SKM-1 (cell line): ENCODE results near the gene PPP1R18.

ENCODE experiments used
- DNase-seq: peaks from one replicate; lab custom pipeline; 2025; ENCODE audit not compliant: unreplicated experiment; lab: John Stamatoyannopoulos, UW

Gene PPP1R18

DNA sequence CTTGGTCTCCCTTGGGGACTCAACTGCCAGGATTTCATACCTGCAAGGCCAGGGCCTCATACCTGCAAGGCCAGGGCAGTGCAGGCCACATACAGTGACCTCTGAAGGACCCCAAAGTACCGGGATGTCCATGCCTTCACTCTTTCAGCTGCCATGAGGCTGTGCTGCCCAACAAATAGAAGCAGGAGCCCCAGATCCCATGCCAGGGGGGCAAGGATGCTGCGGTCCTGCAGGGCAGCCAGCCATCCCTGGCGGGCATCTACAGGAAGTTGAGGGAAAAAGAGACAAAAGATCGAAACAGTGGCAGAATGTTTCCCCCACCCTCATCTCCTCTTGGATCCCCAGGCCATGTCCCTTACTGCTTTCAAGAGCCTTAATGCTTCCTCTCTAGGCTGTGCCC lies 3.5 kb upstream of the PPP1R18 start:
- DNase-seq, result no peak

DNA sequence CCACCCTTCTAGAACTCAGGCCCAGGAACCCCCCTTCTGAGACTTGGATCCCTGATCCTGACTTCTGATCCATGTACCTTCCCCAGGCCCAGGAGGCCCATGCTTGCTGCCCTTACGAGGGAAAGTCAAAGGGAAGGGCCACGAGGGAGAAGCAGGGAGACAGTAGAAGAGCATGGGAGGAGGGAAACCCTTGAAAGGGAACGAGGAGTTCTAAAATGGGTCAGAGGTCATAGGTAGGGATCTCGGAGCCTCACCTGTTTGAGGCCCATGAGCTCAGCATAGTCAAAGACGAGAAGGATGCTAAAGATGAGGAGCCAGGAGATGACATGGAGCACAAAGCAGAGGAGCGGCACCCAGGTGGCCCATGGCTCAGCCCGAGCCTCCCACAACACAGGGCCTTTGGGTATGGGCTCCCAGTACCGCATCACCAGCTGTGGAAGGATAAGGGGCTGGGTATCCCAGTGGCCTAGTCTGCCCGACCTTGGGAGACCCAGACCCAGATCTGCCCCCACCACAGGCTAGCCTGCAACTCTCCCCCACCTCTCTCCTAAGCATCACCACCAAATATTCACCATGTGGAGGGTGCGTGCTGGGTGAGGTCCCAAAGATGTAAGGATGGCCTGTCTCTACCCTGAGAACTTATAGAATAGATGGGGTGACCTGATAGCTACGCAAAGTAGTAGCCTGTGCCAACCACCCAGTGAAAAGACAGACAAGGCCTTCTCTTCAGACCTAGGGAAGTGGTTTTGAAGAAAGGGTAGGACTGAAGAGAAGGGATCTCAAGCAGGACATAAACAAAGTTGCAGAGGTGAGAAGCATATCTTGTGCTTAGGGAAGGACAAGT lies 2.8 kb upstream of the PPP1R18 start:
- no peak for DNase-seq

DNA sequence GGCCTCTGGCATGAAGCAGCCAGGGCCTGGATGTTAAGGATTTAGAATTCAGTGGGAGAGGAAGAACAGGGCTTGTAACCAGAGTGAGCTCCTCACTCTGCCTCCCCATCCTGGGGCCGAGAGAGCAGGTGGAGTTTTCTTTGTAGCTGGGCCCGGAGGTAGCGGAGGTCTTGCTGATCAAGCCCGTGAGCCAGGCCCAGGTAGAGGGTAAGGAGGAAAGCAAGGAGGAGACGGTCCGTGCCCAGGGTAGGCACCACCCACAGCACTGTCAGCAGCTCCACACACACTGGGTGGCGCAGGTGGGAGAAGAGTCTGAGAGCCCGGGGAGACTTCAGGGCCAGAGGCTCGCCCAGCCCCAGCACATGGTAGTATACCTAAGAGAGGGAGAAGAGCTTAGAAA lies 2.1 kb upstream of the PPP1R18 start:
- no peak for DNase-seq

DNA sequence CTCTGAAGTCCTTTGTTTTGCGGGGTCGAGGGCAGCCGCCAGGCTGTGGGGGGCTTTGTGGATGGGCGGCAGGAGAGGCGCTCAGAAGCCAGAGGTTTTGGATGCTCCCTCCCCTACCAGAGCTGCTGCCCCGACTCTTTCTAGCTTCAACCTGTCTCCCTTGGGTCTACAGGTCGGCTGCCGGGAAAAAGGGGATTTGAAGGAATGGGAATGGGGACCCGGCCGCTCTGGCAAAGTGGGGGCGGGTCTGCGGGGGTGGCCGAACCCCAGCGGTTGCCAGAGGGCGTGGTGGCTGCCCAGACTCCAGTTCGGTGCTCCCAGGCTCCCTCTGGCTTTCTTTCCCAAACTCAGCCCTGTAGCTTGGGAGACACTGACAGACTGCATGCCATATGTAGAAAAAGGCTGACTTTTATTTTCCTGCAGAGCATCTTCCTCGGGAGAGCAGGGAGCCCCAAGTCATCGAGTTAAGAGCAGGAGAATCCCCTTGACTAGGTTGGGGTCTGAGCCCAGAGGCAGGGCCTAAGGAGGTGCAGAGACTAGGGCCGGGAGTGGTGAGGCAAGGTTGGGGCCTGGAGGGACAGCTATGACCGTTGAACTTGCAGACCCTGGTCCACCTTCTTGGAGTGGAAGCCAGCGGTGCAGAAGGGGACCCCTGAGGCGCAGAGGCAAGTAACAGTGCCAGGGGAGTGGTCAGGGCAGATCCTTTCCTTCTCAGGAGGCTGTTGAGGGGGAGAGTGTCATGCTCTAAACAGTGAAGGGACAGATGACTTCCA lies 1.4 kb upstream of the PPP1R18 start:
- no peak for DNase-seq

DNA sequence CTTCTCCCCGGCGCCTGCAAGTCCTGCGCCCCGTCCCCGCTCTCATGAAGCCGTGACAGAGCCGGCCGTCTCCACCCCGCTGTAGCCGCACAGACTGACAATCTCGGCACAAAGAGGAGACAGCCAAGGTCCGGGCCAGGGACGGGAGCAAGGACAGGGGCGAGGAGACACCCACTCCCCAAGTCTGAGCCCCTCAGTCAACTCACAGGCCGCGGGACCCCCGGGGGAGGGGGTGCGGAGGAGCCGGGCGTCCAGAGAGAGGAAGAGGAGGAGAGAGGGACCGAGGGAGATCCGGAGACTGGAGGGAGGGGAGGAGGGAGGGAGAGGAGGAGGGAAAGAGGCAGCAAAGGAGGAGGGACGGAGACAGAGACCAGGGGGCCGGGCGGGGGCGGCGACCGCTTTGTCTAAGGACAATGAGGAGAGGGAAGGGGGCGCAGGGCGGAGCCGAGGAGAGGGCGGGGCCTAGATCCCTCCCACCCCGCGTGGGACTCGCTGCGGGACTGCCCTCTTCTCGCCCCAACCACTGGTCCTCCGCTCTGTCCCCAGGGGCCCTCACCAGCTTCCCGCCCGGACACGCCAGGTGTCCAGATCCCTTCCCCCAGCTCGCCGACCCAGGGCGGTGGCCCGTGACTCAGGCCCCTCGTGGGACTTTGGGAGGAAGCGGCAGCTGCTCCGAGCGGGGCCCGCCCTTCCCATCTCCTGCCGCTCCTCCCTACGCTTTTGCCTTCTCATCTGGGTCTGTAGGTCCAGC lies 638 bp upstream of the PPP1R18 start:
- DNase-seq, result peak; percentile 80

DNA sequence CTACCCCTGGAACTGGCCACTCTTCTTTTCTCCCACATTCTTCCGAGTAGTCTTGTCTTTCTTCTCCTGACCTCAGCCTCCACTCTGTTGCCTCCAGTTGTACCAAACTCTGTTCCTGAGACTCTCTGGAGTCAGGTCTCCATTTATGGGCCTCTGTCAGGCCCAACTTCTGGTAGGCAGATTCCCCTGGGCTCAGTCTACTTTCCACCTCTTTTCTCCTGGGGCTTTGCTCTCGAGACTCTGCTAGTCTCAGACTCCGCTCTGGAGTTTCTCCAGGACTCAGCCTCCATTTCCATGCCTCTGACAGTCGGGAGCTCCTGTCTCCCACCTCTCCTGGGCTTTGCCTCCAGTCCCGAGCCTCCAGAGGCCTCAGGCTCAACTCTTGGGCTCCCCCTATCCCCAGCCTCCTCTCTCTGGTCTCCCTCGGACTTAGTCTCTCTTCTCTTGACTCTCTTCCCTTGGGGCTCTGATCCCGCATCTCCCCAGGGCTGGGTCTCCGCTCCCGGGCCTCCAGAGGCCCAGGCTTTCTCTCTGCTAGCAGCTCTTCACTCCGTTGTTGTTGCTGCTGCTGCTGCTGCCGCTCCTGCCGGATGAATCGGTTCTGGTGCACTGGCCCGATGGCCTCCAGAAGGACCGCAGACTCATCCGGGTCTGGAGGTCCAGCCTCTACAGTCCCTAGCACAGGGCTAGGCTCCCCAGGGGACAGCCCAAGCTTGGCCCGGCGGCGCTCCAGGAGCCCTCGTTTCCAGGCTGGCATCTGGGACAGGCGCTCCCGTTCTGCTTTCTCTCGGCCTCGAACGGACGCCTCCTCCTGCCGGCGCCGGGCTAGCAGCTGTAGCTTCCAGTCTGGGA lies 1.1 kb downstream of the PPP1R18 start:
- DNase-seq, result no peak

DNA sequence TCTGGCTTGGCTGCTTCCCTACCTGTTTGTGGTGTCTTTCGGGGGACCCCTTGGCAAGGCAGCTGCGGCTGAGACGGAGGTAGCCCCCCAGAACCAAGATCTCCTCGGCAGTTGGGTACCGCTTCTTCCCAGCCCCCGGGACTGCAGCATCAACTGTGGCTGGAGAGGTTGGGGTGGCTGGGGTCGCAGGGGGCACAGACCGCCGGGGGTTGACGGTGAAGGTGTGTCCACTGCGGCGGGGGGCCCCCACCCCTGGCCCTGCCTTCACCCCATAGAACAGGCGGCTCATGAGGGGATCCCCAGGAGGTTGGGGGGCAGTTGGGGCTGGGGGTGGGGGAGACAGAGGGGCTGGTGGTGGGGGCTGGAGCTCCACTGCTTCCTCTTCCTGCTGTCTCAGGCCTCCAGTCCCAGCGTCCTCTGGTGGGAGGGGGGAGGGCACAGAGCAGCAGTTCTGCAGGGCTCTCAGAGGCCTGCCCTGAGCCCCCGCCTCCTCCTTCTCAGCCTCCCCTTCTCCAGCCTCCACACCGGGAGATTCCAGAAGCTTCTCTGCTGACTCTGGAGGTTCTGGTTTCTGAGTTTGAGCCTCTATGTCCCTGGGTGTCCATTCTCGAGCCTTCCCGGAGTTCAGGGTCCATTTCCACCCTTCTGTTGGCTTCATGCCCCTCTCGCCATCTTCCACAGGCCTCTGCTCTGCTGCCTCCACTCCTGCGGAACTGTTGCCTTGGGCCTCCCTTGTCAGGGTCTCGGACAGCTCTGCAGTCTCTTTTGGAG lies 1.9 kb downstream of the PPP1R18 start:
- peak; percentile 47 for DNase-seq

DNA sequence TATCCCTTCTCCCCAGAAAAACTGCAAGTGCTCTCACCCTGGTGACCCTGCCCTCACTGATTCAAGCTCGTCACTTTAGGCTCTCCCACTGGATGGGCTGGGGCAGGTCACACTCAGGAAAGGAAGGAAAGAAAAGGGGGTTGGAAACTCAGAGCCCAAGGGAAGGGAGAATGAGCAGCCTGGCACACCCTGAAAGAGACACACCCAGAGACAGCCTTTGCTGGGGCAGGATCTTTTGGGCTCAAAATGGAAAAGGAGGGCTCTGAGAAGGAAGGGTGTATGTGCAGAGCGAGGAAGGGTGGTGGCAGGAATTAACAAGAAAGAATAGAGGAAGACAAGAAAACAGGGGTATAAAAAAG lies 2.5 kb downstream of the PPP1R18 start:
- DNase-seq, result no peak

DNA sequence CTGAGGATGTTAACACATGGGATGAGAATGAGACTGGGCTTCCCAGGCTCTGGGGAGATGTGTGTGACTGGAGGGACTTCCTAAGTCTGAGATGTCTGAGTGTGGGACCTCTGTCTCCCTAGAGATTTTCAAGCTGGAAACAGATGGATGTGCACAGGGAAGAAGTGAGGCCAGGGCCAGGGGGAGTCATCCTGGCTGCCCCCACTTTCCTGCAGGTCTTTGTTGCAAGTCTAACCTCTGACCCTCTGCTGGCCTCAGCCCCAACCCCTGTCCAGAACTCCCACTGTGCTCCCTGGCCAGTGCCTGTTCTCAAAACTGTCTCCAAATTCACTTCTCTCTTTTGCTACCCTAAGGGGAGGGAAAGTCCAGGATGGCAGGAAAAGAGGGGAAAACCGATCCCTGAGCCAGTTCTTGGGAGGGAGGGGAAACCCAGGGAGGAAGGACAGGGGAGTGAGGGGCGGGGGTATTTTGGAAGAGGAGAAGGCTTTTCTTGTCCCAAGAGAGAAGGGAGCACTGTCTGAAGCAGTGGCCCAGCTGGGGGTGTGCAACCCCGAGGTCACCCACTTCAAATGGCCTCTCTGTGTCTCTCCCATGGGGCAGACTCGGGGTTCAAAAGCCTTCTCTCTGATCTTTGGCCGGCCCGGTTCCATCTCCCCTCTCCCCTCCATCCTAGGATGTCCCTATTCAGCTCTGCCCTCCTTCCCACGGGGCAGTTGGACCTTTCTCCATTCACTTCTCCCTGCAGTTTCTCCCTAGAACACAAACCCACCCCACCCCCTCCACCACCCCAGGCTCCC lies 3.1 kb downstream of the PPP1R18 start:
- DNase-seq, result no peak

DNA sequence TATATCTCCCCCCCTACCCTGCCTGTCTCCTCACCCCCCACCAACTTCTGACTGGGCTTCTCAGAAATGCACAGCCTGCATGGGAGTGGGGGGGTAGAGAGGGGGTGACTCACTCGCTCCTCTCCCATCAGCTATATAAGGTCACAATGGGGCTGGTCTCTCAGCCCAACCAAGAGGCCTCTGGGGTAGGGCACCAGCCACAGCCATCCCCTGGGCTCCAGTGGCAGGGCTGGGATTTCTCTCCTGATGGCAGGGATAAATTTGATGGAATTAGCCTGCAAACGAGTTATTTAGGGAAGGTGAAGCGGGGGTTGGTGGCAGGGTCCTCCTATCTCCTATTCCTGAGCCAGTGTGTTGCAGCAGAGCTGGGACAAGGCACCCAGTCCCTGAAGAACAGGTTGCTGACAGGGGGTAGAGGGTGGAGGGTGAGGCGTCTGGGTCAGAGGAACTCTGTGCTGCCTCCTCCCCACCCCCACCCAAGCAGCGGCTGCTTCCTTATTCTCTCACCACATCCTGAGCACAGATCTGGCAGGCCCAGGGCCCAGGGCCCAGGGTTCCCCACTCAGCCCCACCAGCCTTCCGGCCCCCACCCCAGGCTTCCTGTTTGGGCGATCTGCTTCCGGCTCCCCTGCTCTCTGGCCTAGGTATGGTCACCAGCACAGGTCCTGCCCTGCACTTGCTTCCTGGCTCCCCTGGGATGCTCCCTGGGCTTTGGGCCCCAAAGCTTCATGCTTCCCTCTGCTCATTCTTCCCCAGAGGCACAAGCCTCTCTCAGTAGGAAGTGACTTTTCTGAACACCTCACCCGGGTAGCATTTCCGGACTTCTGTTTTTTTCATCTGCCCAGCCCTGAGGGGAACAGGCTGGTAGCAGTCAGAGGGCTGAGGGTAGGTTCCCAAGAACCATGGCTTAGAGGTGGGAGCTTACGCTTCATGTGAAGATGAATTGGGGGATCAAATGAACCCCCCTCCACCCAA lies 4.0 kb downstream of the PPP1R18 start:
- peak; percentile 95 for DNase-seq

DNA sequence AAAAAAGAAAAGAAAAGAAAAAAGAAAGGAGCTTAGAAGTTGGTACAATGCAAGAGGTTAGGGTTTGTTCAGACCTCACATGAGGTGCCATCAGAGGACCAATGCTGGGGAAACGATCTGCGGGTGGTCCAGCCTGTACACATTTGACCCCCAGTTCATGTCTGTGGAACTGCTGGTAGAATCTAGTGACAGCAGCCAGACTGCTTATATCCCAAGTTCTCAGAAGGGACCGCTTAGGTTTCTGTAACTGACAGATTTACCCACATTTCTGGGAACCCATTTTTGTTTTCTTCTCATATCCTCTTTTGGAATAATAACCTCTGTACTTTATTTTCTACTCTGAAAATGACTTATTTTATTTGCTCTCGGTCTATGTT lies 4.7 kb downstream of the PPP1R18 start:
- DNase-seq, result no peak

DNA sequence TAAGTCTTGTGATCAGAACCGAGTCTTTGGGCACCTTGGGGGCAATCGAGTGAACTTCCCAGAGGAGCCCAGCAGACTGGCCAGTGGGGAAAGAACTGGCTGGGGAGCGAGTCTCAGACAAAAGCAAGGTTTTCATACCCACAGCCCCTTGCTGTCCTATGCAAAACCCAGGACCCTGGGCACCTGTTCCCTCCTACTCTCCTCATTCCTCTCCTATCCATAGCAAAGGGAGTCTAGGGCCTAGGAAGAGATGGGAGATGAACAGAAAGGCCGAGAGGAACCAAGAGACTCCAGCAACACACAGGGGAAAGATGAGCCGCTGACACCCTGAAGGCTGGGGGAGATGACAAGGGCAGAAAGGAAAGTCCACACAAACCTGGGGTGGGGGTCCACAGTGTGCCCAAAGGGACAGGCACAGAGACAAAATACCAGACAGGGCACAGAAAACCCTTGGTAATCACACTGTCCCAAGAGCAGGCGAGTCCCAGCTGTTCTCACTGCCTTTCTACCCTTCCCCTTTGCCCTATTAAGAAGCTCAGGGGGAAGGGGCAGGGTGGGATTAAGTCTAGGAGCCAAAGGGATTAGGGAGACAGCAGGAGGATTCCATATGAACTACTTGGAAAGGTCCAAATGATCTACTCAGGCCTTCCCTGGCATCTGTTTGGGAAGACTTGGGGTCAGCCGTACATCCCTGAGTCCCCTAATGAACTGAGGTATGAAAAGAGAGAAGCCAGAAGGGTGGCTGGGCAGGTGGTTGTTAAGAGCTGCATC lies 6.5 kb downstream of the PPP1R18 start:
- DNase-seq, result no peak

DNA sequence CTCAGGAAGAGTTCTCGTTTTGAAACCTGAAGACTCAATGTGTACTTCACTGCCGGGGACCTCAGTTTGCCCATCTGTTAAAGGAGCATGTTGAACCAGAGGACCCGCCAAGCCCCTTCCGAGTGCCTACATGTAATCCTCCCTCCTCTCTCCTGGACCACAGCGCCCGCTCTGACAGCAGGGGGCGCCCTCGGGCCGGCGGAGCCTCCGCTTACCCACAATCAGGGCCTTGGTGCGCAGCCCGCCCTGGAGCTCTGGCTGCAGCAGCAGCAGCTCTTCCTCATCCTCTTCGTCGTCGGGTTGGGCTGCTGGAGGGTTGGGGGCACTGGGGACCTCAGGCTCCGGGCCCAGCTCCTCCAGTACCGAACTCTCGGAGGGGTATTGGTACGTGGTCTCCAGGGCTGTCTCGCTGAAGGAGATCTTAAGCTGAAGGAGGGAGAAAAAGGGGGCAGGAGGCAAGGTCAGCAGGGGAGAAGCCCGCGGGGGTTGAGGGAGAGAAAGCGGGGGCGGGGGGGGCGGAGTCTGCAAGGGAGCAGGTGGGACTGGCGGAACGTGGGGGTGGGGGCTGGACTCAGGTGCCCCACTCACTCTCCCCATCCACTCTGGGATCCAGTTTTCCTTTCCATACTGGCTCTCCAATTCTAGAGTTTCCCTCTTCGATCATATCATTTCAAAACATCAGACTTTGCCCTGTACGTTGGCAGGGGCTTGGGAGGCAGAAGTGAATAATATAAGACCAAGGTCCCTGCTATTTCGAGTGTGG lies 7.3 kb downstream of the PPP1R18 start:
- DNase-seq, result peak; percentile 38

DNA sequence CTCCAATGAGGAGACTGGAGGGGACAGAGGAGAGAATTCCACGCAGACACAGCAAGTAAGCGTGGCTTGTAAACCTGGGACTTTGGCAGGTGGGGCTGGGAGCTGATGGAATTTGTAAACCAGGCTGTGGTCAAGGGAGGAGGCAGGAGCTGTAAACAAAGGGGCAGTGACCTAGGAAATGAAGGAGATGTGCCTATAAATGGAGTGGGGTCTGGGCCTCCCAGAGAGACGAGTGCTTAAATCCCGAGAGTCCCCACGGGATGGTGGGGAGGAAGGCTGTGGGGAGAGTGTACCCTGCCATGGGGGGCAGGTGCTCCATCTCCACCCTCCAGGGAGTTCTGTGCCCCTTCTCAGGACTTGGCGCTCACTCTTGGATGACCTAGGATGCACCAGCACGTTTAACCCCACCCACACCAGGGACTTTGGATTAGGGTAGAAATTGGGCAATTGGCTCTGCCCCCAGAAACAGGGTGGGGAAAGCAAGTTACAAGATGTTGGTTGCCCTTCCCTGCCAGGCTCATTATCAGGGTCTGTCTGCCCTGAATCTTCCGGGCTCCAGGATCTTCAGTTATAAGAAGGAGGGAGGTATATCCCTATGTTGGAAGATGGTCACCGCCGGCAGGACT lies 9.7 kb downstream of the PPP1R18 start:
- no peak for DNase-seq

DNA sequence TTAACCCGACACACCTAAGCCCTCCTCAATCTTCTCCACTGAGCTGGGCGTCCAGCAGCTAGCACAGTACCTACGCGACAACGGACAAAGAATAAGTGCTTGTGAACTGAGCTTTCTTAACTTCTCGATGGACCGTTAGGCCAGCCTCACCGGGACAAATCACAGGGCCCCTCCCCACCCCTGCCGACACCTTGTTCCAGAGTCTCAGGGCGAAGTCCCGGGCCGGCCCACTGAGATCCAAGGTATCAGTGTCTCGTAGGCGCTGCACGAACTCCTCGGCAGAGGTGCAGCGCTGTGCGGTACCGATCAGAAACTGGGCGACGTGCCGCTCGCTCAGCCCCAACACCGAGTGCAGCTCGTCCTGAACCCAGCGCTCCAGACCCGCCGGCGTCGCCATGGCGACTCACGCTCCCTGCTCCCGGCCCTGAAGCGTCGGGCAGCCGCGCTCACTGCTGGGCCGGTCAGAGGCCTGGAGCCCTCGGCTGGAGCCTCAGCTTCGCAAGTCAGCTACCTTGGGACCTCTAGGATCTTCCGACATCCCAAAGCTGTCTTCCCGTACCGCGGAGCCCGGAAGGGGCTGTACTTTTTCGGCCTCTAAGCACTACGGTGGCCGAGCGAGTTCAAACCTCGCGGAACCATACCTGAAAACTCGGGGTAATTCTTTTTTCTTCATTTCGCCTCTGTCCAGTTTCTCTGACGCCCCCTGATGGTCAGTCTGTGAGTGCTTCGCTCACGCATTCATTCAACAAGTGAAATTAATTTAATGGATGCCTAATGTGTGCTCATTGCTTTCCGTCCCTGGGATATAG lies 13.8 kb downstream of the PPP1R18 start, which contains the start of gene DHX16:
DHX16 (minus strand) TSS at position 562 of the 809 bp plus-strand sequence; CDS start at position 397, 165 bp downstream.
- peak; percentile 92 for DNase-seq
